Endothelial cell of umbilical vein (primary cell): ENCODE measurements around the gene DUSP28. TPM values are rescaled to one million over a fixed set of nuclear protein-coding genes. Genes with fewer than 3 reads are reported as not detected.

Experiments
- BruUV-seq: library from RNA; stranded (reverse); fragments of 400-500 nt; replicated peaks from 2 replicates; lab custom pipeline; 2021; lab: Mats Ljungman, UMichigan
- CTCF ChIA-PET: fragments of 300-600, 350-600 bp; sonication (Branson Sonifier 250); formaldehyde crosslinking; loops from one replicate; lab custom pipeline; 2021; ENCODE audit warnings: antibody characterized with exemption, inconsistent platforms; lab: Charles Lee
- POLR2A ChIA-PET: fragments of 300-600, 350-600 bp; sonication (Branson Sonifier 250); formaldehyde crosslinking; loops from one replicate; lab custom pipeline; 2021; ENCODE audit warnings: antibody characterized with exemption, inconsistent platforms; lab: Charles Lee
- DNase-seq: peaks from one replicate; pipeline ENCODE4 v3.0.0-alpha.2; 2011; ENCODE audit warnings: low read depth, low spot score
- FAIRE-seq: peaks from 2 replicates; lab custom pipeline; 2011; peaks lifted over from hg19 to GRCh38; lab: Jason Lieb, UNC
- H2AFZ ChIP-seq: 2 replicates; pipeline ENCODE4 v1.6.0; 2012; ENCODE audit warnings: low read depth, low read length, control low read depth, inconsistent platforms
- H3K27ac ChIP-seq: 2 replicates; pipeline ENCODE4 v1.5.1; 2011; ENCODE audit warnings: low read depth, mild to moderate bottlenecking, control low read depth, low read length, moderate library complexity; ENCODE audit not compliant: insufficient read depth
- H3K27me3 ChIP-seq, 2 experiments: 2 replicates each; pipeline versions ENCODE4 v1.6.0 to v1.6.1; 2011; ENCODE audit warnings: low read length in 2 of 2, mixed read lengths in 1 of 2; ENCODE audit not compliant: control insufficient read depth in 2 of 2, insufficient read depth in 2 of 2
- H3K36me3 ChIP-seq, 2 experiments: 2 replicates in 1 of 2; 3 replicates in 1 of 2; pipeline ENCODE4 v1.5.1; 2011; ENCODE audit warnings: low read length in 2 of 2, mild to moderate bottlenecking in 1 of 2, moderate library complexity in 1 of 2; ENCODE audit not compliant: control insufficient read depth in 2 of 2, insufficient read depth in 2 of 2; ENCODE audit errors: extremely low read depth in 1 of 2
- H3K4me1 ChIP-seq: 3 replicates; pipeline ENCODE4 v1.5.1; 2011; ENCODE audit warnings: mild to moderate bottlenecking, low read length; ENCODE audit not compliant: control insufficient read depth, insufficient read depth; ENCODE audit errors: extremely low read depth
- H3K4me2 ChIP-seq: 2 replicates; pipeline ENCODE4 v1.6.1; 2011; ENCODE audit warnings: low read length, control low read depth, mixed read lengths; ENCODE audit not compliant: insufficient read depth
- H3K4me3 ChIP-seq, 3 experiments: fragments of 200-600 bp in 1 of 3; sonication (generic), shearing (Covaris generic) in 1 of 3; replicated peaks in 1 of 3; 2 replicates each; pipeline ENCODE4 v1.5.1; 2011 to 2016; ENCODE audit warnings: control low read depth in 3 of 3, low read length in 3 of 3, mild to moderate bottlenecking in 2 of 3, inconsistent platforms in 1 of 3, low read depth in 1 of 3, moderate library complexity in 1 of 3; ENCODE audit not compliant: insufficient read depth in 1 of 3
- H3K79me2 ChIP-seq: 2 replicates; pipeline ENCODE4 v1.6.0; 2012; ENCODE audit warnings: low read length, inconsistent platforms; ENCODE audit not compliant: control insufficient read depth, insufficient read depth
- H3K9ac ChIP-seq: replicated peaks from 2 replicates; pipeline ENCODE3; 2011; ENCODE audit warnings: low read length, control low read depth; ENCODE audit not compliant: insufficient read depth; ENCODE audit errors: extremely low read depth
- H3K9me1 ChIP-seq: replicated peaks from 3 replicates; pipeline ENCODE4 v1.6.0; 2011; ENCODE audit warnings: mild to moderate bottlenecking, low read length; ENCODE audit not compliant: control insufficient read depth, insufficient read depth; ENCODE audit errors: extremely low read depth
- H3K9me3 ChIP-seq: replicated peaks from 2 replicates; pipeline ENCODE4 v1.5.1; 2012; ENCODE audit warnings: low read length, inconsistent platforms; ENCODE audit not compliant: control insufficient read depth, insufficient read depth
- H4K20me1 ChIP-seq: replicated peaks from 2 replicates; pipeline ENCODE3; 2011; ENCODE audit warnings: mild to moderate bottlenecking, low read length; ENCODE audit not compliant: control insufficient read depth, insufficient read depth; ENCODE audit errors: extremely low read depth
- EZH2 ChIP-seq: IDR thresholded peaks from 2 replicates; pipeline ENCODE4 v1.6.1; 2012; ENCODE audit warnings: borderline replicate concordance, low read depth, mild to moderate bottlenecking, moderate library complexity, low read length, inconsistent platforms; ENCODE audit not compliant: severe bottlenecking
- FOS ChIP-seq: IDR thresholded peaks from 2 replicates; pipeline ENCODE4 v1.6.1; 2011; ENCODE audit warnings: mild to moderate bottlenecking, low read length, moderate library complexity, borderline replicate concordance; ENCODE audit not compliant: insufficient read depth
- GATA2 ChIP-seq: IDR thresholded peaks from 2 replicates; pipeline ENCODE4 v1.7.0; 2011; ENCODE audit warnings: low read depth, mild to moderate bottlenecking, moderate library complexity, mixed read lengths, low read length; ENCODE audit not compliant: insufficient read length, insufficient read depth
- JUN ChIP-seq: IDR thresholded peaks from 2 replicates; pipeline ENCODE4 v1.6.1; 2011; ENCODE audit warnings: borderline replicate concordance, low read depth; ENCODE audit not compliant: insufficient read length, insufficient read depth
- MYC ChIP-seq: IDR thresholded peaks from one replicate; pipeline ENCODE4 v1.6.1; 2011; ENCODE audit warnings: mild to moderate bottlenecking, low read depth, low read length
- POLR2A ChIP-seq: IDR thresholded peaks from 2 replicates; pipeline ENCODE4 v1.6.1; 2012; ENCODE audit warnings: low read depth, mild to moderate bottlenecking, control low read depth, low read length
- POLR2AphosphoS5 ChIP-seq: IDR thresholded peaks from 2 replicates; pipeline ENCODE4 v1.6.1; 2012; ENCODE audit warnings: low read depth, mild to moderate bottlenecking, control low read depth, low read length, moderate library complexity; ENCODE audit not compliant: insufficient read depth
- dilution Hi-C: fragments of 300-500 bp; cut with MboI; formaldehyde crosslinking; loops from one replicate; pipeline ENCODE4 v1.15.0; 2019; ENCODE audit warnings: low sequenced_read_pairs; ENCODE audit not compliant: extremely low pct_ligation_motif_present
- intact Hi-C: fragments of 100-400 bp; cut with micrococcal nuclease; formaldehyde crosslinking; loops from one replicate; pipeline ENCODE4 v1.10.0; 2022
- polyA plus RNA-seq, 4 experiments: library from polyadenylated mRNA; depleted of rRNA in 3 of 4; stranded (reverse) in 3 of 4; unstranded in 1 of 4; fragments of >200 nt; gene quantifications; 2 replicates each; pipeline versions ENCODE4 v1.2.1 to v1.2.3, GENCODE V29; 2011 to 2012; ENCODE audit warnings: missing spikeins in 1 of 4
- total RNA-seq: library from RNA; stranded (reverse); gene quantifications from 2 replicates; pipeline ENCODE4 v1.2.3, GENCODE V29; 2021
- TF ChIP-seq, protein P1 (sequence below): IDR thresholded peaks from 2 replicates; pipeline ENCODE4 v1.6.1; 2011; ENCODE audit not compliant: insufficient read depth, insufficient read length
- TF ChIP-seq, protein P2 (sequence below), 2 donors: IDR thresholded peaks; 1 replicate in 1 of 2; 2 replicates in 1 of 2; pipeline ENCODE4 v1.5.1; 2011; ENCODE audit warnings: low read length in 2 of 2, mild to moderate bottlenecking in 2 of 2, moderate library complexity in 2 of 2, control low read depth in 1 of 2, inconsistent platforms in 1 of 2, low read depth in 1 of 2; ENCODE audit not compliant: insufficient read depth in 1 of 2; ENCODE audit errors: extremely low read depth in 1 of 2

The DUSP28 gene
- total and polyA plus RNA-seq, 2 donors (not counting 3 experiments of a cell fraction or from before 2014, with no cell fraction given) = 2.2 to 4.3 TPM

DNA sequence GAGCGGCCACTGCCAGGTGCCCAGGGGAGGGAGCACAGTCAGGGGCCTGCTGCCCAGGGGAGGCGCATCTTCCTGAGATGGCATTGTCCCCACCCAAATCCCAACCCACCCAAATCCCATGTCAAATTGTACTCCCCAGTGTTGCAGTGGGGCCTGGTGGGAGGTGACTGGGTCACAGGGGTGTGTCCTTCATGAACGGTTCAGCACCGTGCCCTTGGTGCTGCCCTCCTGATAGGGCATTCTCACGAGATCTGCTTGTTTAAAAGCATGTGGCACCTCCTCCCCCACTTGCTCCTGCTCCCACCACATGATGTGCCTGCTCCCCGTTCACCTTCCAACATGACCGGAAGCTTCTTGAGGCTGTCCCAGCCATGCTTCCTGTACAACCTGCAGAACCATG lies 30.0 kb upstream of the DUSP28 start:
- H3K36me3 ChIP-seq = peaks cover 0 to 2% of the 10 kb centered on the region in 2 experiments
- H3K4me2 ChIP-seq = no peak overlapping the region
- H3K9ac ChIP-seq = no peak overlapping the region
- no peak overlapping the region for H3K4me3 ChIP-seq
- ChIA-PET CTCF (no interaction called here), POLR2A (no interaction called here)
- H3K27ac ChIP-seq = no peak overlapping the region
- no peak for FAIRE-seq
- no peak for DNase-seq
- H4K20me1 ChIP-seq = no peaks in the 10 kb centered on the region
- dilution Hi-C loops = no loop called here
- peaks cover under 1% of the 10 kb centered on the region for H3K9me3 ChIP-seq
- H3K79me2 ChIP-seq = no peaks in the 10 kb centered on the region
- no peaks in the 10 kb centered on the region for H3K4me1 ChIP-seq
- intact Hi-C loops = no loop called here
- no peak overlapping the region for H2AFZ ChIP-seq
- no TSS peak for BruUV-seq
- no peaks in the 10 kb centered on the region for H3K27me3 ChIP-seq
- H3K9me1 ChIP-seq = no peaks in the 10 kb centered on the region
- TF ChIP-seq POLR2A = no peak
- TF ChIP-seq EZH2 = no peak
- no peak for TF ChIP-seq JUN
- TF ChIP-seq POLR2AphosphoS5 = no peak
- TF ChIP-seq, protein P1, sequence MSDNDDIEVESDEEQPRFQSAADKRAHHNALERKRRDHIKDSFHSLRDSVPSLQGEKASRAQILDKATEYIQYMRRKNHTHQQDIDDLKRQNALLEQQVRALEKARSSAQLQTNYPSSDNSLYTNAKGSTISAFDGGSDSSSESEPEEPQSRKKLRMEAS = no peak
- no peak for TF ChIP-seq MYC
- TF ChIP-seq FOS = no peak
- no peak for TF ChIP-seq GATA2
- TF ChIP-seq, protein P2, sequence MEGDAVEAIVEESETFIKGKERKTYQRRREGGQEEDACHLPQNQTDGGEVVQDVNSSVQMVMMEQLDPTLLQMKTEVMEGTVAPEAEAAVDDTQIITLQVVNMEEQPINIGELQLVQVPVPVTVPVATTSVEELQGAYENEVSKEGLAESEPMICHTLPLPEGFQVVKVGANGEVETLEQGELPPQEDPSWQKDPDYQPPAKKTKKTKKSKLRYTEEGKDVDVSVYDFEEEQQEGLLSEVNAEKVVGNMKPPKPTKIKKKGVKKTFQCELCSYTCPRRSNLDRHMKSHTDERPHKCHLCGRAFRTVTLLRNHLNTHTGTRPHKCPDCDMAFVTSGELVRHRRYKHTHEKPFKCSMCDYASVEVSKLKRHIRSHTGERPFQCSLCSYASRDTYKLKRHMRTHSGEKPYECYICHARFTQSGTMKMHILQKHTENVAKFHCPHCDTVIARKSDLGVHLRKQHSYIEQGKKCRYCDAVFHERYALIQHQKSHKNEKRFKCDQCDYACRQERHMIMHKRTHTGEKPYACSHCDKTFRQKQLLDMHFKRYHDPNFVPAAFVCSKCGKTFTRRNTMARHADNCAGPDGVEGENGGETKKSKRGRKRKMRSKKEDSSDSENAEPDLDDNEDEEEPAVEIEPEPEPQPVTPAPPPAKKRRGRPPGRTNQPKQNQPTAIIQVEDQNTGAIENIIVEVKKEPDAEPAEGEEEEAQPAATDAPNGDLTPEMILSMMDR (IDR thresholded peaks at IDR 0.05; ENCODE audit: extremely low read depth in 1 of 2, insufficient read depth in 1 of 2, low read depth in 1 of 2, low read length in 2 of 2) = no peak
